ENCODE measurements around the gene PALLD. TPM values are rescaled to one million over a fixed set of nuclear protein-coding genes. Genes with fewer than 3 reads are reported as not detected.

The PALLD gene
- total RNA-seq, 2 donors from 2014 or later: 72.1 to 195 TPM

GRCh38 chr4:168480931-168481611 is 15.8 kb upstream of the PALLD start:
- DNase-seq: peak; percentile 45
- H3K4me1 ChIP-seq: no peaks in the 10 kb centered on the region
- intact Hi-C loops (cut with DNase I): no loop called here
- H3K9ac ChIP-seq (ENCODE audit: low read depth in 2 of 2, low read length in 2 of 2): peak overlapping the region in 1 of 2 donors; percentile 84
- TF ChIP-seq CTCF (IDR thresholded peaks at IDR 0.05): no peak
- H3K9me3 ChIP-seq: no peaks in the 10 kb centered on the region
- H3K36me3 ChIP-seq: no peaks in the 10 kb centered on the region
- H3K4me3 ChIP-seq: peak overlapping the region; percentile 79
- H3K27ac ChIP-seq: peak overlapping the region; percentile 97
- no peaks in the 10 kb centered on the region for H3K27me3 ChIP-seq

- TF ChIP-seq CTCF (IDR thresholded peaks at IDR 0.05): no peak
- no peaks in the 10 kb centered on the region for H3K36me3 ChIP-seq
Observed at GRCh38 chr4:168483811-168484210, 13.0 kb upstream of the PALLD start.

GRCh38 chr4:168484626-168485025 is 12.2 kb upstream of the PALLD start:
- intact Hi-C loops (cut with DNase I): no loop called here
- no peak overlapping the region for H3K27ac ChIP-seq
- TF ChIP-seq CTCF (IDR thresholded peaks at IDR 0.05): no peak
- no peaks in the 10 kb centered on the region for H3K4me1 ChIP-seq
- no peak overlapping the region for H3K4me3 ChIP-seq
- H3K27me3 ChIP-seq: no peaks in the 10 kb centered on the region
- no peaks in the 10 kb centered on the region for H3K9me3 ChIP-seq
- H3K36me3 ChIP-seq: no peaks in the 10 kb centered on the region
- H3K9ac ChIP-seq (ENCODE audit: low read depth in 2 of 2, low read length in 2 of 2): no peak overlapping the region
- no peak for DNase-seq

More at GRCh38 chr4:168483811-168484210, 13.0 kb upstream of the PALLD start:
- no peak for DNase-seq
- Histone ChIP-seq H3K9me3 (no peaks in the 10 kb centered on the region), H3K9ac (ENCODE audit: low read depth in 2 of 2, low read length in 2 of 2) (no peak overlapping the region), H3K4me3 (no peak overlapping the region), H3K27me3 (no peaks in the 10 kb centered on the region), H3K4me1 (no peaks in the 10 kb centered on the region), H3K27ac (no peak overlapping the region)
- intact Hi-C loops (cut with DNase I): no loop called here

GRCh38 chr4:168485156-168485910 is 11.5 kb upstream of the PALLD start:
- Histone ChIP-seq H3K27ac (no peak overlapping the region), H3K27me3 (no peaks in the 10 kb centered on the region), H3K9ac (ENCODE audit: low read depth in 2 of 2, low read length in 2 of 2) (no peak overlapping the region), H3K36me3 (no peaks in the 10 kb centered on the region), H3K9me3 (no peaks in the 10 kb centered on the region), H3K4me3 (no peak overlapping the region), H3K4me1 (no peaks in the 10 kb centered on the region)
- DNase-seq: no peak
- no peak for TF ChIP-seq CTCF (IDR thresholded peaks at IDR 0.05)
- intact Hi-C loops (cut with DNase I): no loop called here

GRCh38 chr4:168486912-168487281 is 10.0 kb upstream of the PALLD start:
- DNase-seq: no peak
- H3K4me3 ChIP-seq: no peak overlapping the region
- H3K27me3 ChIP-seq: no peaks in the 10 kb centered on the region
- H3K9me3 ChIP-seq: no peaks in the 10 kb centered on the region
- no peaks in the 10 kb centered on the region for H3K36me3 ChIP-seq
- intact Hi-C loops (cut with DNase I): no loop called here
- H3K9ac ChIP-seq (ENCODE audit: low read depth in 2 of 2, low read length in 2 of 2): no peak overlapping the region
- no peak overlapping the region for H3K27ac ChIP-seq
- no peak for TF ChIP-seq CTCF (IDR thresholded peaks at IDR 0.05)
- H3K4me1 ChIP-seq: no peaks in the 10 kb centered on the region

Data from colonic mucosa (tissue), 4 donors.